GM12892 (cell line): ENCODE results near the gene SMYD3.

Source experiments
- POLR2A ChIP-seq: IDR thresholded peaks from 2 replicates; pipeline ENCODE4 v1.6.1; 2011; ENCODE audit warnings: low read depth, low read length, control low read depth
- POLR2AphosphoS5 ChIP-seq: IDR thresholded peaks from 2 replicates; pipeline ENCODE4 v1.6.1; 2011; ENCODE audit warnings: low read depth, low read length, control low read depth
- TAF1 ChIP-seq: IDR thresholded peaks from 2 replicates; pipeline ENCODE4 v1.6.1; 2011; ENCODE audit warnings: low read depth, mild to moderate bottlenecking, control low read depth, low read length, borderline replicate concordance

GRCh38 chr1:245933431-245934045 lies 573.5 kb downstream of the SMYD3 start:
- TF ChIP-seq POLR2A = no peak
- no peak for TF ChIP-seq POLR2AphosphoS5
- no peak for TF ChIP-seq TAF1
